ENCODE data around the gene HYCC2.
"Not testable (repeated sequence)": the region's sequence is repeated elsewhere in the genome, so short reads cannot be mapped to it uniquely, and the experiment has no call there.

The HYCC2 gene

GRCh38 chr2:201070948-201071478 lies 458 bp downstream of the HYCC2 start:
- no peak for DNase-seq

GRCh38 chr2:201064797-201065329 lies 6.6 kb downstream of the HYCC2 start:
- no peak for DNase-seq

GRCh38 chr2:201063516-201063915 lies 8.0 kb downstream of the HYCC2 start:
- not testable (repeated sequence) for DNase-seq

GRCh38 chr2:201059961-201060755 lies 11.3 kb downstream of the HYCC2 start:
- DNase-seq: no peak

- no peak for DNase-seq
Measured at GRCh38 chr2:201058914-201059313, 12.6 kb downstream of the HYCC2 start.

GRCh38 chr2:201057715-201058248 lies 13.7 kb downstream of the HYCC2 start:
- no peak for DNase-seq

- no peak for DNase-seq
Measured at GRCh38 chr2:201057087-201057521, 14.4 kb downstream of the HYCC2 start.

- no peak for DNase-seq
Measured at GRCh38 chr2:201049455-201049854, 22.0 kb downstream of the HYCC2 start.

- DNase-seq: no peak
Measured at GRCh38 chr2:201046881-201047280, 24.6 kb downstream of the HYCC2 start.

- DNase-seq: not testable (repeated sequence)
Measured at GRCh38 chr2:201043050-201043449, 28.4 kb downstream of the HYCC2 start.

GRCh38 chr2:201042451-201042850 lies 29.0 kb downstream of the HYCC2 start:
- not testable (repeated sequence) for DNase-seq

- no peak for DNase-seq
Measured at GRCh38 chr2:201040867-201041628, 30.4 kb downstream of the HYCC2 start.

- no peak for DNase-seq
Measured at GRCh38 chr2:201038855-201039254, 32.6 kb downstream of the HYCC2 start.

GRCh38 chr2:201038361-201038760 lies 33.1 kb downstream of the HYCC2 start:
- DNase-seq: not testable (repeated sequence)

- not testable (repeated sequence) for DNase-seq
Measured at GRCh38 chr2:201034355-201034754, 37.1 kb downstream of the HYCC2 start.

- DNase-seq: no peak
Measured at GRCh38 chr2:201024518-201024917, 47.0 kb downstream of the HYCC2 start.

- DNase-seq: no peak
Measured at GRCh38 chr2:201021914-201022313, 49.6 kb downstream of the HYCC2 start.
